Measurements from ENCODE around the gene ZFPM1.

ZFPM1 gene

DNA sequence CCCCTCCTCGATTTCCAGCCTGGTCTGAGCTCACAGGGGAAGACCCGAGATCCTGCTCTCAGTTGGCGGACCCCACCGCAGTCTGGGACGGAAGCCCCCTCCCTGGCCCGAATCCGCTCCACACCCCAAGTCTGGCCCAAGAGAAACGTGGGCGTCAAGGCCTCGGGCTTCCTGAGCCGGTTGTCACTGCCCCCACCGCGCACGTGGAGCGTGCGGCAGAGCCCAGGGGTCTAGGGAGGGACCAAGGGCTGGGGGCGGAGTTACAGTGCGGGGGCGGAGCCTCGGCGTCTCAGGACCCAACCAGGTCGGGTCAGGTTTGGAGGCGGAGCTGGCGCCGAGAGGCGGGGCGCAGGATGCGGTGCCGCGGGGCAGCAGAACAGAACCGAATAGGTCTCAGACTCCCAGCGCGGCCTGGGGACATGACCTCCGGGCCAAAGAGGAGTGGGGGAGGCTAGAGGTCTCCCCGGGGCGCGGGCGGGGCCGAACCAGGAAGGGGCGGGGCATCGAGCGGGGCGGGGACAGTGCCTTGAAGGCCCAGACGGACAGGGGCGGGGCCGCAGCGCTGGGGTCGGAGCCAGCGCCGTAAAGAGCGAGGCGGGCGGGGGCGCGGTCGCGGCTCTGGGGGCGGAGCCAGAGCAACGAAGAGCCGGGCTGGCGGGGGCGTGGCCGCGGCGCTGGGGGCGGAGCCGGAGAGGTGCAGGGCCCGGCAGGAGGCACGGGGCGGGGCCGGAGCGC, 431 bp upstream of the ZFPM1 start:
- peak; percentile 97 to 98 for DNase-seq

GRCh38 chr16:88453611-88454522, 787 bp downstream of the ZFPM1 start:
- no peak for DNase-seq

DNA sequence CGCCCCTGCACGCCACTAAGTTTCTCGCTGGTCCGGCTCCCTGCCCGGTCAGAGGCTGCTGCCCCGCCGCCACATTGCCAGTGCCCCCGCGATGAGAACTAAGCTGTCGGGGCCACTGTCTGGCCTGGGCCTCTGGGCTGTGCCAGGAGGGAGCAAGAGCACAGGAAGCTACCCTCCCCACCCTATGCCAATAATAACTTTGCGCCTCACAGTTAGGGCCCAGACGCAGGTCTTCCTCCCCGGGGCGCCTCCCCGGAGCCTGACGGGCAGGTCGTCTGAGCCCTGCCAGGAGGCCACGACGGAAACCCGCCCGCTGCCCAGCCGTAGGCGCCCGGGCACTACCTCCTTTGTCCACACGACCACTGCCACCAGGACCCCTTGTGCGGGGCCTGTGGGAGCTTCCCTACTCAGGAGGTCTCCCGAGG, 1.5 kb downstream of the ZFPM1 start:
- DNase-seq, result no peak

- no peak for DNase-seq
These were observed 2.7 kb downstream of the ZFPM1 start for GRCh38 chr16:88455610-88456355.

GRCh38 chr16:88456356-88457292, 3.5 kb downstream of the ZFPM1 start:
- no peak for DNase-seq

DNA sequence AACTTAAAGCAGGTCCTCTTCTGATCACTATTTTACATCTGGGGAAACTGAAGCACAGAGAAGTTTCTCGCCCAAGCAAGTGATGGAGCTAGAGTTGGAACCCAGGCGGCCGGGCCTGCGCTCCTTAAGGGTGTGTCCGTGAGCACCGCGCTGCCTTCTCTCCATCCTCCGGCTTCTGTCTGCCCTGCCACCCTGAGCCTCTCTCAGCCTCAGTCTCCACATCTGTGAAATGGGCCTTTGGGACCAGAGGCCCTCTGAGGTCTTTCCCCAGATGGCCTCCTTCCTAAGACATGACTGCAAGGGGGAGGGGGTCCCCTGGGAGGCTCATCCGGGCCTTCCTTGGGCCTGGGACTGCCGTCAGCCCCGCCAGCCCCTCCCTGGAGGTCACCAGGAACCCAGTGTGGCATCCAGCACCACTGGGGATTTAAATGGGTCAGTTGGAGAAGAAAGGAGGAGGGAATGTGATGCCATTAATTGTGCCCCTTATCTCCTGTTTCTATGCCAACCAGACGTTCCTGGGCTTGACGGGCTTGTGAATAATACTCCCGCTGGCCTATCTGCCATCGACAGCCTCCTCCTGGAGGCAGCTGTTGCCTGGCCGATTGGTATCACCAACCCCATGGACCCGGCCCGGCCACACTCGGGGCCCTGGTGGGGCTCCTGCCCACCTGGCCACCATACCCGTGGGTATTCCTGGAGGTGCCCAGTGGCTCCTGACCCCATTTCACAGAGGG, 5.1 kb downstream of the ZFPM1 start:
- DNase-seq, result no peak

DNA sequence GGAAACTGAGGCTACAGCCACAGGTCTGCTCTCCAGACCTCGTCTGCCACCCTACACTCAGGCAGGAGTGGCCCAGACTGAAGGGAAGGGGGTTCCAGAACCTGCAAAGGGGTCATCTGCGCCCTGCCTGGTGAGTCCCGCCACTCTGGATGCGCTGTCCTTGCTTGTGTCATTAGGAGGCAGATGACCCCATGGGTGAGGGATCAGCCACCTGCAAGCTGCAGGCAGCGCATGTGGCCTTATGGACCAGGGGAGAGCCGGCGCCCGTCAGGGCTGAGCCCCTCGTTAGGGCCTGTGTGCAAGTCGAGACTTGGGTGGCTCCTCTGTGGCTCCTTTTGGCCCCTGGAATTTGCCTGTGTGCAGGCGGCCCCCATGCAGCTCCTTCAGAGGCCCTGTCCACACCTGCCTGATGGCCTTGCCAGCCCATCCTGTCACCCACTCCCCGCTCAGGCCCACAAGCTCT, 5.7 kb downstream of the ZFPM1 start:
- DNase-seq, result no peak

DNA sequence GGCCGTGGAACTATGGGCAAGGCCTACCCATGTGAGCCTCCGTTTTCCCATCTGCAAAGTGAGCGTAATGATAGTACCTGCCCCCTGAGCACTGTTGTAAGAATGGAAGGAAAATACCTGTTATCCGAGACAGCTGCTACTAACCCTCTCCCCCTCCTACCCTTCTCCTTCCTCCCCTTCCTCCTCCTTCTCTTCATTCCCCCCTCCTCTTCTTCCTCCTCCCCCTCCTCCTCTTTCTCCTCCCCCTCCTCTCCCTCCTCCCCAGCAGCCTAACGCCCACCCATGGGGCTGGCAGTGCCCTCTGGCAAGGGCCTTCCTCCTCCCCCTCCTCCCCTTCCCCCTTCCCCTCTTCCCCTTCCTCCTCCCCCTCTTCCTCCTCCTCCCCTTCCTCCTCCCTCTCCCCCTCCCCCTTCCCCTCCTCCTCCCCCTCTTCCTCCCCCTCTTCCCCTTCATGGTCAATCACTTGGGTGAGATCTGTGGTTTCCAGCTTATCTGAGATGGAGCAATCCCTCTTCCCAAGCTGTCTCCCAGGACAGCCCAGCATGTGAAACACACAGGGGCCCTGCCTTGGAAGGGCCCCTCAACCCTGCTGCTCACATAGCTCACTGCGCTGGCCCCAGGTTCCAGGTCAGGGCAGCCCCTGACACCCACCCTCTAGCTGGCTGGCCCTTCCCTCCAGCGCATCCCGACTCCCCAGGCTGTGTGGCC, 6.4 kb downstream of the ZFPM1 start:
- DNase-seq, result no peak

DNA sequence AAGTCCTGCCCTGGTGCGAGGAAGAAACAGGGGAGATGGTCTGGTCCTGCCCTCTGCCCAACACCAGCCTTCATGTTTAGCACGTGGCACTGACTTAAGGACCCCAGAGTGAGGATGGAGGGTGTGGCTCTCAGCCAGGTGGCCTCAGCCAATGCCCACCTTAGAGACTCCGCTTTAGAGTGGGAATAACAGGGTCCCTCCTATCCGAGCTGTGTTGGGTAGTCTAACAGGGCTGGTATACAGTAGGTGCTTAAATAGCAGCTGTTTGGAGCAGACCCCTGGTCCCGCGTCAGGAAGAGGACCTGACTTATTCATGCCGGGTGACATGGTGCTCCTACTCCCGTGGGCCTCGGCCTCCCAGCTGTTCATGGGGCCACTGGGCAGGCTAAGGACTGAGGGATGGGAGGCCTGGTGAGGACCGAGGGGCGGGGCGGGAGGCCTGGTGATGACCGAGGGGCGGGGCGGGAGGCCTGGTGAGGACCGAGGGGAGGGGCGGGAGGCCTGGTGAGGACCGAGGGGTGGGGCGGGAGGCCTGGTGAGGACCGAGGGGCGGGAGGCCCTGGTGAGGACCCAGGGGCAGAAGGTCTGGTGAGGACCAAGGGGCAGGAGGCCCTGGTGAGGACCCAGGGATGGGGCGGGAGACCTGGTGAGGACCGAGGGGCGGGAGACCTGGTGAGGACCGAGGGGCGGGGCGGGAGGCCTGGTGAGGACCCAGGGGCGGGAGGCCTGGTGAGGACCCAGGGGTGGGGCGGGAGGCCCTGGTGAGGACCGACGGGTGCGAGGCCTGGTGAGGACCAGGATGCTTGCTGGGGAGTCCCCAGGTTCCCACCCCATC, 7.6 kb downstream of the ZFPM1 start:
- DNase-seq, result no peak

DNA sequence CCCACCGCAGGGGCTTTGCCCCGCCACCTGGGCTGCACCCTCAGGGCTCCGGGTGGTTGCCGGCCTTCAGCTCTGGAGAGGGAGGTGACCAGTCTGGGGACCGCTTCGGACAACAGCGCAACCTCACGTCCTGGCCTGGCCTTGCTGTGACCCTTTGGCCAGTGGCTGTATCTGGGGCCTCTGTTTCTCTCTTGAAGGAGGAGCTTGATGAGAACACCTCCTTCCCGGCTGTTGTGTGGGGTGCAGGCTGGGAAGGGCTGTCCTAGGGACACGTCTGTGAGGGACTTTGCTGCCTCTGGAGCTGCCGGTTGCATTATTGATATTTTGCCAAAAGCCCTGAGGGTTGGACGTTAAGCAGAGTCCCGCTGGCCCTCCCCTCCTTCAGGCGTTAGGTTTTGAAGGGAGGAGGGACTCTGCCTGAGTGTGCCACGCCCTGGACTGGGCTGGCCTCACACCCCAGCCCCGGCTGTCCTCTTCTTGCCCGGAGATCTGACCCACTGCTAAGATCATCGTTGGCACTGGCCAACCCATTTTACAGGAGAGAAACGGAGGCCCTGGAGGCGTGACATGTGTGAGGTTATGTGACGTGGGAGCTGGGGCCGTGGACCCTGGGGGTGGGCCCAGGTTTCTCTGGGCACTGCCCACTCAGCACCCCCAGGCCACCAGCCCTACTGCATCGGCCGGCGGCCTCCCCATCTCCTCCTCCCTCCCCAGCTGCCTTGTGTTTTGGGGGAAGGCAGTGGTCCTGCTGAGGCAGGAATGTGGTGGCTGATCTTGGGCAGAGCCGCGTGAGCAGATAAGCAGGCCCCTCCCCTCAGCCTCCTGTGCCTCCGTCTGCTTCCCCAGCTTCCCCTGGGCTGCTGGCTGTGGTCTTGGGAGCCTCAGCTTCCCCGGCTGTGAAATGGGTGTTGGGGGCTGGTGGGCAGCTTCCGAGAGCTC, 8.5 kb downstream of the ZFPM1 start:
- no peak for DNase-seq

DNA sequence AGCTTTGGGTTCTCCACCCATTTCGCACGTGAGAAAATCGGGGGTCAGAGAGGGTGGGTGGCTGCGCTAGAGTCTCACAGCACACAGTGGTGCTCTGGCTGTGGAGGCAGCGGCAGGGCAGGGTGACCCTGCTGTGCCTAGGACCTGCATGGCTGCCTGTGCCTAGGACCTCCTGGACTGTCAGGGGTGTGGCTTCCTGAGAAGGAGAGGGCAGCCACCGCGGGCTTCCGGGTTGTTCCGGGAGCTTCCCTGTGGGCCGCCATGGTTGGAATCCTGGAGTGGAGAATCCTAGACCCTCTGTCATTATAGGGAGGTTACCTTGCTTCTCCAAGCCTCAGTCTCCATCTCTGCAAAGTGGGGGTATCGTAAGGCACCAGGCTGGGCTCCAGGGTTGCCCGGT, 9.3 kb downstream of the ZFPM1 start:
- DNase-seq, result no peak

DNA sequence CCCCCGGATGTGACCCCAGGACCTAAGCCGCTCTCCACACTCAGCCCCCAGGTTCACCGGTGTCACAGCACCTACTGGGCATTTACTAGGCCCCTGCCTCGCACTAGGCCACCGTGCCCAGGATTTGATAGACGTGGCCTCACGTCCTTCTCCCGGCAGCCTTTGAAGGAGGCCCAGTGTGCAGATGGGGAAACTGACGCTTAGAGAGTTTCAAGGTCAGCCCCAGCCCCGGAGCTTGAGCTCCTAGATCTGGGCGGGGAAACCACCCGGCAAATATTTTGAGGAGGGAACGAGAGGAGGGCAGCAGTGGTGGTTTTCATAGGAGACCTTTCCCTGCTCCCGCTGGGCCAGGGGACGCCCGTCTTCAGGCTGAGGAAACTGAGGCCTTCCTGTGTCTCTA, 10.3 kb downstream of the ZFPM1 start:
- DNase-seq, result no peak

GRCh38 chr16:88464447-88465318, 11.6 kb downstream of the ZFPM1 start:
- DNase-seq, result no peak

DNA sequence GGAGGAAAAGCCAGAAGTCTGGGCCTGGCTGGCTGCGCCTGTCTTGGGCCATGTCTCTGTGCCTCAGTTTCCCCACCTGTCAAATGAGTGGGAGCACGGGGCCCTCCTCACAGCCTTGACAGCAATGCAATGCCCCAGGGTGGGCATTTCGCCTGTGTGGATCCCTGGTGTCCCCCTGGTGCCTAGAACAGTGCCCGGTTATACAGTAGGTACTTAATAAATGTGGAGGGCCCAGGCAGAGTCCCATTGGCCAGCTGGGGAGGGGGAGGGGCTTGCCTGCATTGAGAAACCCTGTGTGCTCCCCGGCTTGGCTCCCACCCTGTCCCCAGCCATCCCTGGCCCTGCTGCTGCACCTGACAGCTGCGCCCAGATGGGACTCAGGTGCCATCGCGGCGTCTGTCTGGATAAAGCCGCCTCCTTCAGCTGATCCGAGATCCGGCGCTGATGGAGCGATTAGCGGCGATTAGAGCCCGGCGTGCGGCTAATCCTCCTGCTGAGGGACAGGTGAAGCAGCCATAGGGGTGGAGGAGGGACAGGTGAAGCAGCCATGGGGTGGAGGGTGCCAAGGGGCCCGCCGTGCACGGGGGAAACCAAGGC, 12.4 kb downstream of the ZFPM1 start:
- no peak for DNase-seq

DNA sequence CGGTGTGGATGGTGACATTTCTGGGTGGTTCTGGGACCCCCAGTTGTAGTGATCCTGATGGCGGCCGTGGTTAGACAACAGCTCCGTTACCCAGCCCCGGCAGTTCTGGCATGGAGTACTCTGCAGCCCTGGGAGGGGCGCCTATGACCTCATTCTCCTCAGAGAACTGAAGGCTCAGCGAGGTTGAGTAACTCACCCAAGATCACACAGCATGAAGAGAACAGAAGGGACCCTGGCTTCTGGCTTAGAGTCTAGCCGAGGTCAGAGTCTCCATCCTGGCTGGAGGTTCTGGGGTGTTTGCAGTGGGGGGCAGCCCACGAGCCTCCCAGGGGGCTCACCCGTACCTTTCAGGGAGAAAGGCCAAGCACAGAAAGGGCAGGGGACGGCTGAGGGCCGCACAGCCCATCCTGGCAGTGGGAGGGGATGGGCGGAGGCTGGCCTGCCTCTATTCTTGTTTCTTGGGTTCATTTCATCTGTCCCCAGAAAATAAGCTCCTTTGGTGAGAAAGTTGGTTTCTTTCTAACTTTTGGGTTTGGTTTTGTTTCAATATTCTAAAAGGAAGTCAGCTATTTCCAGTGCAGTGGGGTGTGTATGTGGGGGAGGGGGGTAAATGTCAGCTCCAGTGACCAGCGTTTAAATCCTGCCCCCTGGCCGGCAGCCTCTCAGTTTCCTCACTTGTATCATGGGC, 13.2 kb downstream of the ZFPM1 start:
- DNase-seq, result no peak

DNA sequence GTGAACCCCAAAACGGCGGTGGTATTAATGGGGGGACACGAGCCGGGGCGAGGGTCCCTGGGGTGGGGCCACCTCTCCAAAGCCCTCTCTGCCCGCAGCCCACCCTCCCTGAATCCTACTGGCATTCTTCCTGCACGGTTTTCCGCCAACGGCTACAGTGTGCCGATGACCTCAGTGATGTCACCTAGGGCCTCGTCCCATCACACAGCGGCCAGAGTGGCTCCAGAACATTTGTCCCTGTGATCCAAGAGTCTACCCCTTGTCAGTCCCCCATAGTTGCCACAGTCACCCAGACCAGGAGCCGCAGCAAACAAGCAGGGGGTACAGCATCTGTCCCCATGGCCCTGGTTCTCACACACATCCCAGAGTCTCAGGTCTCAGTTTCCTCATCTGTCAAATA, 13.9 kb downstream of the ZFPM1 start:
- no peak for DNase-seq

Measured in inflammatory macrophage (primary cell).